ENCODE data around the gene OR2M5.

DNA sequence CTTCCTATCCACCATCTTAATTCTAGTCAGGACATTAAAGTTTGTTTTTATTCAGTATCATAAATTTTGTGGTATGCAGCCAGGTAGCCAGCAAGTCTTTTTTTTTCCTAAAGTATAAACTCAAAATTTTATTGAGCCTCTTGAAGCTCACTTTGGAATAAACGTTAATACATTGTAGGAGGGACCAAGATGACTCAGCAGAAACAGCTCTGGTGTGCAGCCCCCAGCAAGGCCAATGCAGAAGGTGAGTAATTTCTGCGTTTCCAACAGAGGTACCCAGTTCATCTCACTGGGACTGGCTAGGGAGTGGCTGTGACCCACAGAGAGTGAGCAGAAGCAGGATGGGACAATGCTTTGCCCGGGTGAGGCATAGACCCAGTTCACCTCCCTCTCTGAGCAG is 42.4 kb downstream of the OR2M5 start:
- TF ChIP-seq SUZ12 (IDR thresholded peaks at IDR 0.05; ENCODE audit: extremely low read depth, insufficient read depth, insufficient read length) = no peak
- no peak for TF ChIP-seq ZNF274 (IDR thresholded peaks at IDR 0.05; ENCODE audit: low read depth, low read length)
- no peak for TF ChIP-seq YY1 (IDR thresholded peaks at IDR 0.05; ENCODE audit: insufficient read depth, insufficient read length)

Measured in NT2/D1 (cell line).